NCI-H524 (cell line): ENCODE data around the gene SRC.
A peak's percentile ranks its signal among the peaks of the same experiment; 100 is the strongest.
"Not testable (repeated sequence)": the region's sequence is repeated elsewhere in the genome, so short reads cannot be mapped to it uniquely, and the experiment has no call there.

Experiments
- DNase-seq, 2 experiments: peaks; one replicate each; lab custom pipeline; 2025; lab: John Stamatoyannopoulos, UW

Gene SRC

DNA sequence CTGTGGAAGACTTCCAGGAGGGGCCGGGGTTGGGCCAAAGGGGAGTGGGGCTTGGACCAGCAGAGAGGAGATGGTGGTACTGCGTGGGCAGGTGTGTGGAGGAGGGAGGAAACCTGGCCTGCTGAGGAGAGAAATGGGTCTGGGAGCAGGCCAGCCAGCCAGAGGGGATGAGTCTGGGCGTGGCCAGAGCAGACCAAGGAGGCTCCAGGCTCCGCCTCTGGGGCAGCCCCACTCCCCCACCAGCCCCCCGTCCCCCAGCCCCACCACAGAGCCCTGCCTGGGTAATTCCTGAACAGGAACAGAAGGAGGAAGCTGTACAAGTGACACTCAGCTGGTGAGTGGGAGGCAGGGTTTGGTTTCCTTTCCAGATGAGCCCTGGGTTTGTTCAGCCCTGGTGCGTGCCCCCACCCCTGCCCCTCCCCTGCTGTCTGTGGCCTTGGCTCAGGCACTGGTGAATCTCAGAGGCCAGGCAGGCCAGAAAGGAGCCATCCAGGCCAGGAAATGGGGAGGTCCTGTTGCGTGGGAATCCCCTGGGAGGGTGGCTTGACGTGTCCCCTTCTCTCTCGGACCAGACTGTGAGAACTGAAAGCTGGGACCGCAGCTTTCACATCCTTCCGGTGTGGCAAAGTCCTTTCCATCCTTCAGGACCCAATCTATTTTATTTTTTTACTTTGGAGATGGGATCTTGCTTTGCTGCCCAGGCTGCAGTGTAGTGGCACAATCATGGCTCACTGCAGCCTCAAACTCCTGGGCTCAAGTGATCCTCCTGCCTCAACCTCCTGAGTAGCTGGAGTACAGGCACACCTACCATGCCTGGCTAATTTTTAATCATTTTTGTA, 9.4 kb upstream of the SRC start:
- peak in 1 of 2 experiments; percentile 28 for DNase-seq

DNA sequence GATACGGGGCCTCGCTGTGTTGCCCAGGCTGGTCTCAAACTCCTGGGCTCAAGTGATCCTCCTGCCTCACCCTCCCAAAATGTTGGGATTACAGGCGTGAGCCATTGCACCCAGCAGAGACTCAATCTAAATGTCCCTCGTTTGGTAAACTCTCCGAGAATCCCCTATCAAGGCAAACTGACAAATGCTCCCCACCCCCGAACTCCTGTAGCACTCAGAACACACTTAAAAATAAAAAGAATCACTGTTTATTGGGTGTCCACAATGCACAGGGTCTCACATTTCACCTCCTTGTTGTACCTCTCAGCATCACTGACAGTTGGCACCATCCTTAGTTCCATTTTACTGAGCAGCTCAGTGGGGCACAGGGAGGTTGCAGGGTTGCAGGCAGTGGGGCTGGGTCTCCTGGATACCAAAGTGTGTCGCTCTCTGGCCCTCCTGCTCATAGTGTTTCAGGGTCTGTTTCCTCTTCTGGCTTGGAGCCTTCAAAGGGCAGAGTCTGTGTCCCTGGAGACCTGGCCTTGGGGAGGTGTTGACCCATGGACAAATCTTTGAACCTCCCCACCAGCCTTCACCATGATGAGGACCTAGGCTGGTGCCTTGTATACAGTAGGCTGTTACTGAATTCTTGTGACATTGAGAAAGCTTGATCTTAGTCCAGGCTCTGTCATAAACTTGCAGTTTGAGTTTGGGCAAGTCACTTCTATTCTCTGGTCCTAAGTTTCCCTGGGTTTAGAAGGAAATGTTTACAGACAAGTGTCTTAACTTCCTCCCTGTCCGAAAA, 8.5 kb upstream of the SRC start:
- DNase-seq, result no peak

- not testable (repeated sequence) for DNase-seq
Observed at GRCh38 chr20:37338380-37338779, 7.6 kb upstream of the SRC start.

- DNase-seq, result no peak
Observed at GRCh38 chr20:37339208-37339607, 6.7 kb upstream of the SRC start.

DNA sequence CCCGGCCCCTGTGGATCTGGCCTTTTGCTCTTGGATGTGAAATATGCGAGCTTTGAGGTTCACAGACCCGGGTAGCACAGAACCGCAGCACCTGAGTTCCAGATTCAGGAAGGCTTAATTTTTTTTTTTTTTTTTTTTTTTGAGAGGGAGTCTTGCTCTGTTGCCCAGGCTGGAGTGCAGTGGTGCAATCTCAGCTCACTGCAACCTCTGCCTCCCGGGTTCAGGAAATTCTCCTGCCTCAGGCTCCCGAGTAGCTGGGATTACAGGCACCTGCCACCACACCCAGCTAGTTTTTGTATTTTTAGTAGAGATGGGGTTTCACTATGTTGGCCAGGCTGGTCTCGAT, 6.2 kb upstream of the SRC start:
- DNase-seq, result not testable (repeated sequence)

DNA sequence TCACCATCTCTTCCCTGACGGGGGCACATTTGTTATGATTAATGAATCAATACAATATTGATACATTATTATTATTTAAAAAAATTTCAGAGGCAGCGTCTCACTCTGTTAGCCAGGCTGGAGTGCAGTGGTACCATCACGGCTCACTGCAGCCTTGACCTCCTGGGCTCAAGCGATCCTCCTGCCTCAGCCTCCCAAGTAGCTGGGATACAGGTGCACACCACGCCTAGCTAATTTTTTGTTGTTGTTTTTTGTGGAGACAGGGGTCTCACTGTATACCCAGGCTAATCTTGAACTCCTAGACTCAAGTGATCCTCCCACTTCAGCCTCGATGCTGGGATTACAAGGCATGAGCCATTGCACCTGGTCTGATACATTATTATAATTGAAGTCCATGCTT, 4.9 kb upstream of the SRC start:
- DNase-seq, result no peak

- DNase-seq, result no peak
Observed at GRCh38 chr20:37341632-37342031, 4.3 kb upstream of the SRC start.

- peak in 1 of 2 experiments; percentile 23 for DNase-seq
Observed at GRCh38 chr20:37342231-37343177, 3.4 kb upstream of the SRC start.

DNA sequence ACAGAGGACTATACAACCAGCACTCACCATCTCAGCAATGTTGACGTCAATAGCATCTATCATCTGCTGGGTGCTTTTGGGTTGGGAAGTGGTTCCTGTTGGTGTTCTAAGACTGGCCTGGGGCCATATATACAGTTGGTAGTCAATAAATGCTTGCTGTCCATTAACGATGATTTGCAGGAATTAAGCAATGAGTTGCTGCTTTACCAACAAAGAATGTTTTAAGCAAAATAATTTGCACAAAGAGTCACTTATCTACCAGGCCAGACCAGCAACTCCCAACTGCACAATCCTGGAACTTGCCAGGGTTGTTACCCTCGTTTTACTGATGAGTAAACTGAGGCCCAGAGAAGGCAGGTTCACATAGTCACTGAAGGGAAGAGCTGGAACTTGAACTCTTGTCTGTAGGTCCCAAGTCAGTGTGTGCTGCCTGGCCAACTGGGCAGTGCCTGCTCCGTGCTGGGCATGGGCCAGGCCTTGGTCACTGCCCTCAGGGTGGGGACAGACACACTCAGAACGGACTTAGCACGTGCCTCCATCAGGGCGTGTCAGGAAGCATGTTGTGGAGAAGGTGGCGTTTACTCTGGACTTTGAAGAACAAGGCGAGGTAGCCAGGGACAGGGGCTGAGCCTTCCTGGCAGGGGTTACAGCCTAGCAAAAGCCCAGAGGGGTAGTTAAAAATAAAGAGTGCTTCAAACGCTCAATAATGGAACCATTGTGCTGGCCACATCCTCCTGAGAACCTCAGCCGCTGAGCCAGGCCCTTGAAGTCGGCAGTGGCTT, 2.5 kb upstream of the SRC start:
- DNase-seq, result no peak

DNA sequence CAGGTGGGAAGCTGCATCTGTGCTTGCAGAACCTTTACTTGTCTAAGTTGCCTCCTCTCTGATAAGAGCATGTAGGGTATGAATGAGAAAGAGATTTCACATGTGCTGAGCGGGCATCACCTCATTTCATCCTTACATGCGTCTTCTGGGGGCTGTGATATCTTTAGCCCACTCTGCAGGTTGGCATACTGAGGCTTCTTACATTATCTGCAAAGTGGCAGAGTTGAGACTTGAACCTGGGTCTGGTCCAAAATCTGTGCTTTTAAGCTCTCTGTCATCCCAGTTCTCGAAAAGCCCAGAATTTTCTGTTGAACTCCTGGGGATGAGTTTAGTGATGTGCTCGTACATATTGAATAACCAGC, 2.0 kb upstream of the SRC start:
- DNase-seq, result no peak

- DNase-seq, result no peak
Observed at GRCh38 chr20:37344506-37345338, 1.2 kb upstream of the SRC start.

GRCh38 chr20:37346236-37346534, 245 bp downstream of the SRC start:
- DNase-seq, result no peak

- no peak for DNase-seq
Observed at GRCh38 chr20:37346535-37347346, 801 bp downstream of the SRC start.

- no peak for DNase-seq
Observed at GRCh38 chr20:37347347-37347823, 1.4 kb downstream of the SRC start.

DNA sequence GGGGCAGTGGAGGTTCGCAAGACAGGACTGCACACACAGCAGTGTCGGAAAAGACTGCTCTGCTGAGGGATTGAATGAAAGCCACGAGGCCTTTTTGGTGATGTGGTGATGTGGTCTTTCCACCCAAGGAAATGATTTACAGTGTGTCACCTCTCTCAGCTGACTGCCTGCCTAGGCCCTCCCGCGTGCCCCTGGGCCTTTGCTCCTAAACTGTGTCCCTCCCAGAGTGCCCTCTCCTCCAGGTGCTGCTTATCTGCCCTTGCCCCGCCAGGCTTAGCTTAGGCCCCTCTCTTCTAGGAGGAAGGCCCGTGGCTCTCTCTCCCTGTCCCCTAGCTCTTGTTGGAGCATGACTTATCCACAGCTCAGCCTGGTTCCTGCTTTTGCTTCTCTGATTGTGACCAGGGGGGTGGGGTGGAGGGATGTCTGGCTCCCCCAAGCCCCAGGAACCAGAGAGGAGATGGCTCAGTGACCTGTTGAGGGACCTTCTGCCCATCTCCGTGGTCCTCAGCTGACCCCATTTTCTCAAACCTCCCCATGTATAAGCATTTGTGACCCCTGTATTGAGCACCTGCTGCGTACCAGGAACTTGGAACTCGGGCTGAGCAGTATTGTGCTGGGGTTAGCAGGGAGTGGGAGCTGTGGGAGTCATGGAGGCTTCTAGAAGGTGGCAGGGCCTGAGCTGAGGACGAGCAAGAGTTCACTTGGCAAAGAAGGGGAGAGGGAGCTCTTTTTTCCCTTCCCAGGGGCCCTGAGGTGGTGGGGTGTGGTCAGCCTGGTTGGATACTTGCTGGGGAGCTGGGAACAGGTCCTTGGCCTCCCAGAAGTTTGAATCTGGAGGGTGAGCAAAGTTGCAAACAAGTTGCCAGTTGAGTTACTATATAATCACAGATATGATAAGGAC, 2.2 kb downstream of the SRC start:
- no peak for DNase-seq

- DNase-seq, result no peak
Observed at GRCh38 chr20:37348792-37349516, 3.0 kb downstream of the SRC start.

DNA sequence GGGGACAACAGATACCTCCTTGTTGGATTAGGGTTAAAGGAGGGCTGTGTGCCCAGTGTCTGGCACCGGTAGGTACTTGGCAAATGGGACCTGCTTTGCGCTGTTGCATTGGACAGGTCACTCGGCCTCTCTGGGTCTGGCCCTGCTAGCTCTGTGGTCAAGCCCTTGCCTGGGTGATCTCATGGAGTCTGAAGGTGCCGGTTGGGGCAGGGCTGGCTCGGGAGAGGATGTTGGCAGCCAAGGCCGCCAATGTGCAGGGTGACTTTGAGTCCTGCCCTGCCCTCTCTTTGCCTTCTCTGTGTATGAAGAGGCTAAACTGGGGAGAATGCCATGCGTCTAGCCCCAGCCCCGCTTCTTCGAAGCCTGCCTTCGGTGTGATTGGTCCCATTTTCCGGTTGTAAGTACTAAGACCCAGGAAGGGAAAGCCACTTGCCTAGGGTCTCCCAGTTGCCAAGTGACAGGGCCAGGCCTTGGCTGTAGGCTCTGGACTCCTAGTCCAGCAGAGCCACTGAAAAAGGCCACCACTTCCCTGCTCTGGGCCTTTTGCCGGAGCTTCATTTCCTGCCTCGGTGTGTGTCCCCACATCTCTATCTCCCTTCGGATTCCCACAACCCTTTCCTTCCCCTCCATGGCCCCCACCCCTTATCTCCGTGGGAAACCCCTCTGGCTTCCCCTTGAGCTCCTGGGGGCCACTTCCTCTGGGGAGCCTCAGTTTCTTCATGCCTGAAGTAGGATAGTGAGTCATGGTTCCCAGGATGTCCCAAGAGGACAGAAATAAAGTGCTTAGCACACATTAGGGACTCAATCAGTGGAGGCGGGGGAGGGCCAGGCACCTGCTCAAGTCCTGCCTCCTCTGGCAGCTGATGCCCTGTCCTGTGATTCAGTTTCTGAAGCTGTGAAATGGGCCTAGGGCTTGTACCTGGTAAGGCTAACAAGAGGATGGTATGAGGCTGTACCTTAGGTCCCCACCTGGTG, 3.9 kb downstream of the SRC start:
- DNase-seq, result no peak
